Amniotic epithelial cell (primary cell): ENCODE data around the gene TNRC6B.
"Not testable (repeated sequence)": the region's sequence is repeated elsewhere in the genome, so short reads cannot be mapped to it uniquely, and the experiment has no call there.

Experiments
- DNase-seq: peaks from one replicate; pipeline ENCODE4 v3.0.0-alpha.2; 2010; ENCODE audit warnings: low read depth

Gene TNRC6B

DNA sequence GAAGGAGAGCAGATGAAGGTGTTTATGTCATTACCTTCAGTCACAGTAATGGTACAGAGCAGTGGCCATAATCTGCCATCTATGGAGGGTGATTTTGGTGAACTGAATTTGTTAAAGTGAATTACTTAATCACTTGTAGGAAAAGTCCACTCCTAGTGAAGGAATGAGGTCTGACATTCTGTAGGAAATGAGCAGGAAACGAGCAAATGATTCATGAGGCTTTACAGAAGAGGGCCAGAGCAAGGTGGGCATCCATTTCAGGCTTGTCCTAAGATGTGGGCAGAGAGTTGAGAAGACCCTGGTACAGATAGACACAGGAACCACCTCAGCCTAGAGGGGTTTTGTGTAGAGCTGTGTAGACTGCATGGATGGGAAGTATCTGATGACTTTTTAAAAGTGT, 186.7 kb downstream of the TNRC6B start:
- DNase-seq: no peak

DNA sequence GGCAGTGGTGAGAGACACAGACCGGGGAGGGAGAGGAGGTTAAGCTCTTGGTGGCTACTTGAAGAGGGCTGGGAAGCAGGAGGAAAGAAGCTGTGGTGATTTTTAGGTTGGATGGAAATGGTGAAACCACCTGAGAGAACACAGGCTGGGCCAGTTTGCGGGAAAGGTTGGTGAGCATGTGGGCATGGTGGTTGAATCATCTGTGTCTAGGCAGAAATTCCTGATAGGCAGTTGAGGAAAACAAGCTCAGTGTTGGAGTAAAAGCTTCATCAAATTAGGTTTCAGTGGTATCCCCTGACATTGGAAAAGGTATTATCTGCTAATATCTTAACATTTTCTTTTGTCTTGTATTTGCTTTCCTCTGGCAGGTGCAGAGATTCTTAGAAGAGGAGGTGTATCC, 188.3 kb downstream of the TNRC6B start:
- DNase-seq: no peak

DNA sequence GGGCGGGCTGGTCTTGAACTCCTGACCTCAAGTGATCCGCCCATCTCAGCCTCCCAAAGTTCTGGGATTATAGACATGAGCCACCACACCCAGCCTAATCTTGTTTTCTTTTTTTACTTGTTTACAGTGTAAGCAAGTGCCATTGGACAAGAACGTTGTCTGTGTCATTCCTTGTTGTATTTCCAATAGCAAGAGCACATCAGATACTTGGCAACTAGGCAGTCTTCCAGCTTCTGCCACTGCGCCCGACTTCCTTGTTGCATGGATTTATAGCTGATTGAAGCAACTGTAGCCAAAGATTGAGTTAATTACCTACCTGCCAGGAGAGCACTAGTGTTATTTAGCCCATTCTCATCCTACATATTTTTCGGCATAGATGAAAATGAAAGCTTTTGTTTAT, 189.6 kb downstream of the TNRC6B start:
- no peak for DNase-seq

DNA sequence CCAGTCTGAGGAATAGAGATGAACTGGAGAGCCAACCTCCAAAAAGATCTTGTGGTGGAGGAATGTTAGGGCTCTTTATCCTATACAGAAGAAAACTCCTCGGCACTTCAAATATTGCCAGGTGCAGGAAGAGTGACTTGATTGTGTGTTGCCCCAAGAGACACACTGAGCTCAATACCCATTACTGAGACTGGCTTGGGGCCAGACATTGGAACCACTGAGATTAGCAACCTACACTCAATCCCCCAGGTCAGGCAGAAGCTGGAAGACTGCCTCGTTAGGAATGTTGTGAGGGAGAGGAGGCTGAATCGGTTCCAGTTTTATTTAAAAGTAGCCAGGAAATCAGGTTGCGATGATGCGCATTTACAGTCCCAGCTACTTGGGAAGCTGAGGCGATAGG, 190.3 kb downstream of the TNRC6B start:
- DNase-seq: no peak

DNA sequence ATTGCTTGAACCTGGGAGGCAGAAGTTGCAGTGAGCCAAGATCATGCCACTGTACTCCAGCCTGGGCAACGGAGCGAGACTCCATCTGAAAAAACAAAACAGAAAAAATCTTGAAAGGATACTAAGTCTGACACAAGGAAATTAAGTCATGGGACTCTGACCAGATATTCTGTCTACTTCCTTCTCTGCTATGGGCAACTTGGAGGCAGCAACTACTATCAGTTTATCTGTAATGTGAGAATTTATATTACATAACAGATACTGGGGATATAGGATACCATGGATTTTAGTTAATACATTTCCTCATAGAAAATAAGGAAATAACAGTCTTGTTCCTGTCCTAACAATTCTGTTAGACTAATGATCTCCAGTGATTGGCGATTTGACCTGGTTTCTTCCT, 191.1 kb downstream of the TNRC6B start:
- DNase-seq: no peak

DNA sequence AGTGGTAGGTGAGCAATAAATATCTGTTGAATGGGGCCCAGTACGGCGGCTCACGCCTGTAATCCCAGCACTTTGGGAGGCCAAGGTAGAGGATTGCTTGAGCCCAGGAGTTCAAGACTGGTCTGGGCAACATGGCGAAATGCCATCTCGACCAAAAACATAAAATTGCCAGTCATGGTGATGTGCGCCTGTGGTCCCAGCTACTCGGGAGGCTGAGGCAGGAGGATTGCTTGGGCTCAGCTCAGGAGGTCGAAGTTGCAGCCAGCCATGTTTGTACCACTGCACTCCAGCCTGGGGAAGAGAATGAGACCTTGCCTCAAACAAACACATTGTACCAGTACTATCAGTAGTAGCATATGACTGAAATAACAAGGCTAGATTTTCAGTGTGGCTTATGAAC, 196.8 kb downstream of the TNRC6B start:
- DNase-seq: no peak

DNA sequence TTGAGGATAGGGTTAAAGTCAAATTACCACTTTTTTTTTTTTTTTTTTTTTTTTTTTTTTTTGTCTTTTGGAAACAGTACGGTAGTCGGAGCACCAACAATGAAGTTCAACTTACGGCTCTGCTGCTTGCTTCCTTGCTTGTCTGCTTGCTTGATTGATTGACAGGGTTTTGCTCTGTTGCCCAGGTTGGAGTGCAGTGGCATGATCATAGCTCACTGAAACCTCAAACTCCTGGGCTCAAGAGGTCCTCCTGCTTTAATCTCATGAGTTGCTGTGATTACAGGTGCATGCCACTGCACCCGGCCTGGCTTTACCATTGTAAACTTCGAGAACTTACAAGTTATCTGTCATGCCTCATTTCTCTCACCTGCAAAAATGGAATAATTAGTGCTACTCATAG, 198.4 kb downstream of the TNRC6B start:
- no peak for DNase-seq

DNA sequence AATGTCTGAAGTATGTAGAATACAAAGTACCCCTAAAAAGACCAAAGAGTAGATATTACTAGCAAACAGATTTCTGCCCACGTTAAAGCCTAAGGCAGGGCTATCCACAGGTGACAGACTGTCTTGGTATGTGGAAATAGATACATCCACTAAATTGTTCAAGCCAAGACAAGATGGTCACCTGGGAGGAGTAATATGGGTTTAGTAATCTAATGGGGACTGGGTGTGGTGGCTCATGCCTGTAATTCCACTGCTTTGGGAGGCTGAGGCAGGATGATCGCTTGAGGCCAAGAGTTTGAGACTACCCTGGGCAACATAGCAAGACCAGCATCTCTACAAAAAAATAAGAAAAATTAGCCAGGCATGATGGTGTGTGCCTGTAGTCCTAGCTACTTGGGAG, 200.2 kb downstream of the TNRC6B start:
- no peak for DNase-seq

DNA sequence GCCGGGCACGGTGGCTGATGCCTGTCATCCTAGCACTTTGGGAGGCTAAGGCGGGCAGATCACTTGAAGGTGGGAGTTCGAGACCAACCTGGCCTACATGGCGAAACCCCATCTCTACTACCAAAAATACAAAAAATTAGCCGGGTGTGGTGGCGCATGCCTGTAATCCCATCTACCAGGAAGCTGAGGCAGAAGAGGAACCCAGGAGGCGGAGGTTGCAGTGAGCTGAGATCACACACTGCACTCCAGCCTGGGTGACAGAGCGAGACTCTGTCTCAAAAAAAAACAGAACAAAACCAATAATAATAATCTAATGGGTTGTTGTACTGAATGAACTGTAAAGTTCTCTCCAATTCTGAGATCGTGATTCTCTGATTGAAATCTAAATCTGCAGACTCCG, 200.7 kb downstream of the TNRC6B start:
- not testable (repeated sequence) for DNase-seq

DNA sequence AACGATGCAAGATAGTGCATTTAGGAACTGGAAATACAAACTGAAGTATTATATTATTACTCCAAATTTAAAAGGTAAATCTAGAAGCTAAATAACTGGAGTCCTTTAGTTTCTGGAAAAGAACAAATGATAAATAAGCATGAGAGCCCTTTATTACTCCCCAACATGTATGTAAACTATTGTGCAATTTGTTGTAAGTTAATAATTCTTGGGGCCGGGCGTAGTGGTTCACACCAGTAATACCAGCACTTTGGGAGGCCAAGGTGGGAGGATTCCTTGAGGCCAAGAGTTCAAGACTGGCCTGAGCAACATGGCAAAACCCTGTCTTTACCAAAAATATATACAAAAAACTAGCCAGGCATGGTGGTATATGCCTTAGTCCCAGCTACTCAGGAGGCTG, 203.7 kb downstream of the TNRC6B start:
- no peak for DNase-seq

DNA sequence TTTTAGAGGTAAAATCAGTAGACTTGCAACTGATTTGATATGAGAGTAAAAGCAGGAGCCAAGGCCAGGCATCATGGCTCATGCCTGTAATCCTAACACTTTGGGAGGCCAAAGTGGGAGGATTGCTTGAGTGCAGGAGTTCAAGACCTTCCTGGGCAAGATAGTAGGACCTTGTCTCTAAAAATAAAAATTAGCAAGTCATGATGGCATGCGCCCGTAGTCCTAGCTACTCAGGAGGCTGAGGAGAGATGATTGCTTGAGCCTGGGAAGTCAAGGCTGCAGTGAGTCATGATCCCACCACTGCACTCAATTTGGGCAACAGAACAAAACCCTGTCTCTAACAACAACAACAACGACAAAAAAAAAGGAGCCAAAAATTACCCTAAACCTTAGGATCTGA, 206.2 kb downstream of the TNRC6B start:
- DNase-seq: peak; percentile 89

DNA sequence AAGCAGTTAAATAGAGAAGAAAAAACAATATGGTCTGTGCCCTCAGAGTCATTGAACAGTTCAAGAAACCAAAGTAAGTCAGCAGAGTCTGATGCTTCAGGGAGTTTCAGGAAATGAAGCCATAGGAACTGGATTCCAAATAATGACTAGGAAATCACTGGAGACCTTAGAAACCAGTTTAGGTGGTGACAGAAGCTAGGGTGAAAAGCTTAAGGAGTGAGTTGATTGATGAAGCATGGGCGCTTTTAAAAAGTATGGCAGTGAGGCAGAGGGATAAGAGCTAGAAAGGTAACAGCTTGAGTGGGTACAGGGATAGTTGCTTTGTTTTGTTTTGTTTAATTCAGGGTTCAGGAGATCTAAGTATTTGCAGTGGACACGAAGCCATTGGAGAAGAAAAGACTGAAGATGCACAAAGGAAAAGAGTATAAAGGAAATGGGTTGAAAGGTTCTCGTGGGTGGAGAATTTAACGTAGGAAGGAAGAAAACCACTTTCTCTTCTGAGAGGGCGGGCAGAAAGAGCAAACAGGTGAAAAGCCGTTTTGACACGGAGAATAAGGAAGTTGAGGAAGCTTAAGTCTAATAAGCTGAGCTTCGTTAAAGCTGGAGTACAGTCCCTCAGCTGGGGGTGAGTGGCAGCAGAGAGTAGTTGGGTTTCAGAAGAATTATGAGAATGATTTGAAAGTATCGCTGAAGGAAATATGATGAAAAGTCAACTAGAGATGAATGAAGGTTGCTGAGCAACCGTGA, 207.5 kb downstream of the TNRC6B start:
- DNase-seq: no peak
